KBM-7 (cell line): ENCODE results near the gene DTX3.

Experiments used
- DNase-seq: peaks from one replicate; pipeline ENCODE4 v3.0.0-alpha.2; 2015
- in situ Hi-C: fragments of 300-500 bp; cut with MboI; formaldehyde crosslinking; loops from 2 replicates; pipeline ENCODE4 v1.14.3; 2020; ENCODE audit warnings: low sequenced_read_pairs, low pct_unique_long_range_greater_than_20kb, mixed read lengths

DTX3 gene

DNA sequence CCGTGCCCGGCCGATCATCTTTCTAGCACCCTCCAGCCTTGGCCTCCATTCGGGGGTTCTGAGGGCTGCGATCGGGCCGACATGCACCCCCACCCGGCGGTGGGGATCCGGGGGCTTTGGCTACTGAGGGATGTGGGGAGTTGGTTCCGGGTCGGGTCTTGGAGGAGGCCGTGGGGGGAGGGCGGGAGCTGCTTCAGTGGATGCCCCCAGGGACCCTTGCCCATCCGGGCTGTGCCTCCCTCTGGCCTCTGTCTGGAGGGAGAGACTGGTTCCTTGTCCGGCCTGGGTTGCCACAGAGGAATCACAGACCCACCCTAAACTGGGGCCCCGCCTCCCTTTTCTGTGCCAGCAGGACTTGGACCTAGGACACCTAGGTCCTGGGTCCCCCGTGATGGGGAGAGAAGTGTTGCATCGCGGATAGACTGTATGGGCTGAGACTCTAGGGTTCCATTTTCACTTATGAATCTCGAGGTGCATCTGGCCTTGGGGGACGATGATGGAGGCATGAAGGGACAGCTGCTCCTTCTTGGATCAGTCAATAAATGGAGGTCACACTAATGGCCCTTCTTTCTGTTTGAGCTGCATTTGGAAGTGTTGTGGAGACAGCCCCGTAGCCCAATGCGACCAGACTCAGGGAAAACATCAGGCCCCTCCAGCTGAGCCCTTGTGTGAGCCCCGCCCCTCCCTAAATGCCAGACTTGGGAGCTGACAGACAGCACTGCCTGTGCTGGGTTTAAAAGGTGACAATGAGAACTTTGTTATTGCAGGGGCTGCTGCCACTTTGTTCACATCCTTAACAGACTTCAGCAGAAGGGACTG, 577 bp downstream of the DTX3 start:
- no peak for DNase-seq
- in situ Hi-C loops = no loop called here

DNA sequence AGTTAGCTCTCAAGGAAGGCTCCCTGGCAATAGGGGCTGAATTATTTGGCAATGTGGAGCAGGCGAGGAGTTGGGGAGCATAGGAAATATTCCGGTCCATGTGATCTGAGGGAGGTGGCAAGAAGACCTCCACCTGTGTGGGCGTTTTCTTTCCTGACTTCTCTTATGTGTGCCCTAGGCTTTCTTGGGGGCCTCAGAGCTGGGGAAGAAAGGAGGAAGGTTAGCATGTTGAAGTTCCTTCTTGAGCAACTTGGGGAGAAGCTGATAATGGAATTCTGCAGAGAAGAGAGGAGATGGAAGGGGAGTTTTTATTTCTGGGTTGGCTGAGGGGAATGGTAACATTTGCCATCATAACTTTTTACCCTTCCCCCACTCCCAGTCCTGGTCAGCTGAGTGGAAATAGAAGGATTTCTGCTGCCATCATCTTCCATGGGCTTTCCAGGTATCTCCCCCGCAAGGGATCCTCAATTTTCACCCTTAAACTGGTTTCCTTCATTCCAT, 1.2 kb downstream of the DTX3 start:
- in situ Hi-C loops = no loop called here
- no peak for DNase-seq

DNA sequence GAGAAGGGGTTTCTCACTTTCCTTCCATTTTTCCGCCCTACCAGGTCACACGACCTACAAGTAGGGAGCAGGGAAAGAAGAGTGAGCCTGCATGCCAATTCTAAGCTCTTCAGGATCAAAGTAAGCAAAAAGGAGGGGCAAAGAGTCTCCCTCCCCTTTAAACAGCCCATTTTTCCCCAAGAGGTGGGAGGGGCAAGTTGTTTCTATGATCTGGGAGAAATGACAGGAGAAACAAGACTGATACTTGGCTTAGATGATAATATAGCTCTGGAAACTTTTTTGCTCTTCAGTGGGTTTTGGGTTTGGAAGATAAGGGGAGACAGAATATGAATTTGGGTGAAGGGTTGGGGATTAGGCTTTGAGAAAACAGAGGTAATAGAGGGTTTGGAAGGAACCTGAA, 1.8 kb downstream of the DTX3 start:
- in situ Hi-C loops = no loop called here
- DNase-seq = no peak

DNA sequence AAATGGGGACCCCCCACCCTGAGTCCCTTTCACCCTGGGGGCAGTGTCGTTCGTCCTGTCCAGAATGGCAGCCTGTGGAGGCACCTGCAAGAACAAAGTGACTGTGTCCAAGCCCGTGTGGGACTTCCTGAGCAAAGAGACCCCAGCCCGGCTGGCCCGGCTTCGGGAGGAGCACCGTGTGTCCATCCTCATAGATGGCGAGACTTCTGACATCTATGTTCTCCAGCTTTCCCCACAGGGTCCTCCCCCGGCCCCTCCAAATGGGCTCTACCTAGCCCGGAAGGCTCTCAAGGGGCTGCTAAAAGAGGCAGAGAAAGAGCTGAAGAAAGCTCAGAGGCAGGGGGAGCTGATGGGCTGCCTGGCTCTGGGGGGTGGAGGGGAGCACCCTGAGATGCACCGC, 2.2 kb downstream of the DTX3 start:
- in situ Hi-C loops = no loop called here
- DNase-seq = no peak

DNA sequence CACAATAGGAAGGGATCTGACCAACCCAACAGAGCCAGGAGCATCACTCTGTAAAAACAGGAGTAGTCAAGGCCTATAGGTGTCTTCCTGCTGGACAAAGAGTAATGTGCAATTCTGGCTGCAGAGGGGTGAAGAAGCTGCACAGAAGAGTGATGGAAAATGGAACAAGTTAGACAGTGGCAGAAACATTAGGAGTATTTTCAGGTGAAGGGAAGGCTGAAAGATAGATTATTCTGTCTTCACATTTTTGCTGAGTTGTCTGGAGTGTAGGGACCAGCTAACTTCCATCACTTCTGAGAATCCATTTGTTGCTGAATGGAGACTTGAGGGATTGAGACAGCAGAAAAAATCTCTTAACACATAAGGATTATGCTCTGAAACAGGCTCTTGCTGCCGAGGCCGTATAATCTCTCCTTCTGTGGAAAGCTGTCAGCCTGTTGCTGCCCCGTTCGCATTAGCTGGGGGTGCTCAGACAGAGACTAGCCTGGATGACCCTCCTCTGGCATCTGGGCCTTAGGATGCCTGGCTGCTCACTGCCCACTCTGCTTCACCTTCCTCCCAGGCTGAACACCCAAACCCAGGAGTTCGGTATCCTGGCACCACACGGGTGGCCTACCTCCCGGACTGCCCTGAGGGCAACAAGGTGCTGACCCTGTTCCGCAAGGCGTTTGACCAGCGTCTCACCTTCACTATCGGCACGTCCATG, 3.5 kb downstream of the DTX3 start:
- in situ Hi-C loops = no loop called here

DNA sequence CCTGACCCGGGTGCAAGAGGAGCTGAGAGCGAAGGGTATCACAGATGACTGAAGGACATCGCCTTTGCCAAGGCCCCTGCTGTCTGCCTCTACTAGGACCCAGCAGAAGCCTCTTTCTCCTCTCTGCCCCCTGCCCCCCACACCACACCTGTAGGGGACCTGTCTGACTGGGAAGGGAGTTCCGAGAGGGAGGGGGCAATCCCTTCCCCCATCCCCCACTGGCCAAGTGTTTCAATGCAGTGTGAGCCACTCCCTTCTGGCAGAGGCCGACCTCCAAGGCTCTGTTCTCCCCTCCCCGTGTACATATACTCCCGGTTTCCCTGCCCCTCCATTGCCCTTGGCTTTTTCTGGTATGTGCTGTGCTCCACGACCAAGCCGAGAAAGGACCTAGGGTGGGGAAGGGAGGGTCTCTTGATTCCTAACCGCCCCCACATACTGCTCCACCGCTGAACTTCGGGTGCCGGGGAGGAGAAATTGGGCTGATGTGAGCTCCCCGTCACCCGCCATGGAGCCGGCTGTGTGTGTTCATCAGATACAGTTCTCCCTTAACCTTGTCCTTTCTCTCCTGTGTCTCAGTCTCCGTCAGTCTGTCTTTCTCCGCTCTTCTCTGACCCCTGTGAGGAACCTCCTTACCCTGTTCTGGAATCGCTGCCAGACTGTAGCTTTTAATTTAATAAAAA, 4.6 kb downstream of the DTX3 start:
- DNase-seq = no peak
- in situ Hi-C loops = no loop called here

More for the DNA sequence above, 3.5 kb downstream of the DTX3 start:
- DNase-seq = no peak

DNA sequence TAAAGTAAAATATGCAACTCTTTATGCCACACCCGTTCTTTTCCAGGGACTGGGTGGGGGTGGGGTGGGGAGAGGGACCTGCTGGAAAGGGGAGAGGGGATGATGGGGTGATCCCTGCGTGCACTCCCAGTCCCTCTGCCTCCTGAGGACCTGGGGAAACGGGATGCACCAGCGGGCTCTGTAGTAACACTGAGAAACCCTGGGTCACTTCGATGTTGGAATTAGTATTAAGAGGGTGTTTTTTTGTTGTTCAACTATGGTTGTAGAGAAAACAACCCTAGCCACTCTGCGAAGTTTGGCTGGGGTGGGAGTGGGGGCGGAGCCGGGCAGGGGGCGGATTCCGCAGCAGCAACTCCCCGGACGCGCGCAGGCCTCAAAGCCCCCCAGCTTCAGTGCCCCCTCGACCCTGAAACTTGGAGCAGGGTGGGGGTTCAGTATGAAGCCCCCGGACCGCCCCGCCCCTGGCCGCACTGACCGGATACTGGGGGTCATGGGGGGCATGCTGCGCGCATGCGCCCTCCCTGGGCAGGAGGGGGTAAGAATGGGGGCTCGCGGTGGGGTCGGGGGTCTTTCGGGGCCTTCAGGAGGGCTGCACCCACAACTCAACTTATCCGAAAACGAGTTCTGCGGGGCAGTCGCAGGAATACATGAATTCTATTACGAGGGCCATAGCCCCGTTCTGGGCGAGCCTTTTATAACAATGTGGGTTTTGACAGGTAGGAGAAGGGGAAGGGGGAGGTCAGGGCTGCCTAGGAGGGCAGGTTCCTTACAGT, 5.3 kb downstream of the DTX3 start:
- no peak for DNase-seq
- in situ Hi-C loops = no loop called here

DNA sequence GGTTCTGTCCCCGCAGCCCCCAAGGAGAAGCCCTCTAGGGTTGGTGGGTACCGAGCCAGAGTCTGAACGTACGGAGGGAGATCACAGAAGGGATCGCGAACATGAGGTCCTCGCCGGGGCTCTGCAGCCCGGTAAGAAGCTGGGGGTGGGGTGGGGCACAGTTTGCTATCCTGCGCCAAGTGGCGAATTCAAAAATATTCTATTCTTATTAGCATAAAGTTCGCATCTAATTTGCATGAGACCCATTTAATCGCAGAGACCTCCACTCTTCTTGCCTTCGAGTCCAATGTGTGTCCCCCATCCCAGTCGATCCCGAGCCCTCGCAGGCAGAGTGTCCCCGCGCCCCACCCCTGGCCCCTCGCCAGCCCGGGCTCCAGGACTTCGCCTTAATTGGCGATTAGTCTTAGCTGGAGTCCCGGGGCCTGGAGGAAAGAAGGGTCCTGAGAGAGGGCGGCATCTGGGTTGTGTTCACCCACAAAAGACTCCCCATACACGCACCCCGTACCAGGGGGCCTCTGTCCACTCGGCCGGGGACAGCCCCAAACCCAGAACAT, 6.0 kb downstream of the DTX3 start:
- in situ Hi-C loops = no loop called here
- no peak for DNase-seq

DNA sequence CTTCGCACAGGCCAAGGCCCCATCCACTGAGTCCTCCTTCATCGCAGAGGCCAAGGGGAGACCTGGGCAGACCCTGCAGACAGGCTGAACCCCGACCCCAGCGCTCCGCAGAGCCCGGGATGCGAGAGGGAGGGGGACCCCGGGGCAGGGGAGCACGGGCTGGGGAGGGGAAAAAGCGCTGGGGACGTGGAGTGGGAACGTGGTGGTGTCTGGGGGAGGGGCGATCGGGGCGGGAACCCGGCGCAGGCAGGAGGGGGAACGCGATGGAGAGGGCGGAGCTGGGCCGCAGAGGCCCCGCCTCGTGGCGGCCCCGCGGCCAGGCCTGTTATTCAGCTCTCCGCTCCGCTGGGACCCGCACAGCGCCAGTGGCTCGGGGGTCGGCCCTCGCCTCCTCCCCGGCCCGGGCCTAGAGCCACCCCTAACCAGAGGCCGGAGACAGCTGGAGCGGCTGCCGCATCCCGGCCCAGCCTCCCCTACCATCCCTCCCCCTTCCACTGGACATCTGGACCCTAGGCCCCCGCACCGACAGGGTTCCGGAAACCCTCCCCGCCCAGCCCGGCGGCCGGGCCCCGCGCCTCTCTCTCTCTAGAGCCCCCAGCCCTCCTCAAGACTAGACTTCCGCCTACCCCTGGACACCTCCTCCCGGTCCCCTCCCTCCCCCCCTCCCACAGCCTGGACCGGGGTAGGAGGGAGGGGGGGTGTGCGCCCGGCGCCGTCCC, 6.6 kb downstream of the DTX3 start, which contains the start of gene ARHGEF25:
Gene ARHGEF25, plus strand, starts transcription at position 328 of the 719 bp plus-strand sequence. CDS start 460 bp downstream, outside the sequence.
- peak; percentile 57 for DNase-seq
- in situ Hi-C loops = no loop called here

DNA sequence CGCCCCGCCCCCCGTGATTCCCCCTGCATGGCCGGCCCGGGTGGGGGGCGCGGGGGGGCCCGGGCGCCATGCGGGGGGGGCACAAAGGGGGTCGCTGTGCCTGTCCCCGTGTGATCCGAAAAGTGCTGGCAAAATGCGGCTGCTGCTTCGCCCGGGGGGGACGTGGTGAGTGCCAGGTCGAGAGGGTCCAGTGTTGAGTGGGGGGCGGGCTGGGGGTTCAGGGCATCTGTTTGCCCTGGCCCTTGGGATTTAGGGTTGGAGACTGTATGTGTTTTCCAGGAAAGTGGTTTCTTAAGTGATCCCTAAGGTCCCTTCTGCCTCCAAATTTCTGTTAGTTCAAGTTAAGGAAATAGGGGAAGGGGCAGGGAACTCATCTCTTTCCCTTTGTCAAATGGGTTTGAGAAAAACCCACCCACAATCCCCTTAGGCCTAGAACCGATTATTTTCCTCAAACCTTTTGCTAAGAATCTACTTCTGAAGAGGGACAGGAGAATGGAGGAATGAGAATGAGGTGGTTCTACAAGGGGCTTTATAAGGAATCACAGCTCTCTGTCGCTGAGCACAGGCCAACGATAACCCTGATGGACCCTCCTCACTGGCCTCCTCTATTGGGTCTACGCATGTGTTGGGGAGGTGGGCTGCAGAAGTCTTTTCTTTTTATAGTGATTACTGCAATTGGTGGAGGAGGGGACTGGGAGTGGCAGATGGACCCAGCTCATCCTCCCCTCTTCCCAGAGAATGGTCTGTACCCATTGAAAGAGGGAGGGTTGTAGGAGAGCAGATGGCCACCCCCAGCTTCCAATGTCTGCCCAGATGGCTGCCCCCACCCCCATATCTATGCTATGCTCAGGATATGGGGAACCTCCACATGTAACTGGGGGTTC, 7.4 kb downstream of the DTX3 start:
- in situ Hi-C loops = no loop called here
- no peak for DNase-seq

DNA sequence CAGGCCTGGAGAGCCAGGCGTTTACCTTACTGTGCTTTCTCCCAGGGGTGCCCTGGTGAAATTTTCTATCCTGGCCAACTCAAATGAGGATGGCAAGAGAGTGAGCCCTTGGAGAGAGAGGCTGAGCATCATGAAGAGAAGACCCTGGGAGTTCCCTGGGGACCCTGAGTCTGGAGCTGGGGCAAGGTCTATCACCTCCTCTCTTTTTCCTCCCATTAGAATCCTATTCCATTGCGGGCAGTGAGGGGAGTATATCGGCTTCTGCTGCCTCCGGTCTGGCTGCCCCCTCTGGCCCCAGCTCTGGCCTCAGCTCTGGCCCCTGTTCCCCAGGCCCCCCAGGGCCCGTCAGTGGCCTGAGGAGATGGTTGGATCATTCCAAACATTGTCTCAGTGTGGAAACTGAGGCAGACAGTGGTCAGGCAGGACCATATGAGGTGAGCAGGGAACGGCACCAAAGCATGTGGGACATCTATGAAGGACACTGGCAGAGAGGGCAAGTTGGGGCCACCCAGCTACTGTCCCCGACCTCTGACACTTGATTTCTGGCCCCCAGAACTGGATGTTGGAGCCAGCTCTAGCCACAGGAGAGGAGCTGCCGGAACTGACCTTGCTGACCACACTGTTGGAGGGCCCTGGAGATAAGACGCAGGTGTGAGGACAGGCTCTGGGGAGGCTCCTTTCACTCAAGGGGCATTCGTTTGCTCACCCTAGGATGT, 8.2 kb downstream of the DTX3 start:
- DNase-seq = no peak
- in situ Hi-C loops = no loop called here

DNA sequence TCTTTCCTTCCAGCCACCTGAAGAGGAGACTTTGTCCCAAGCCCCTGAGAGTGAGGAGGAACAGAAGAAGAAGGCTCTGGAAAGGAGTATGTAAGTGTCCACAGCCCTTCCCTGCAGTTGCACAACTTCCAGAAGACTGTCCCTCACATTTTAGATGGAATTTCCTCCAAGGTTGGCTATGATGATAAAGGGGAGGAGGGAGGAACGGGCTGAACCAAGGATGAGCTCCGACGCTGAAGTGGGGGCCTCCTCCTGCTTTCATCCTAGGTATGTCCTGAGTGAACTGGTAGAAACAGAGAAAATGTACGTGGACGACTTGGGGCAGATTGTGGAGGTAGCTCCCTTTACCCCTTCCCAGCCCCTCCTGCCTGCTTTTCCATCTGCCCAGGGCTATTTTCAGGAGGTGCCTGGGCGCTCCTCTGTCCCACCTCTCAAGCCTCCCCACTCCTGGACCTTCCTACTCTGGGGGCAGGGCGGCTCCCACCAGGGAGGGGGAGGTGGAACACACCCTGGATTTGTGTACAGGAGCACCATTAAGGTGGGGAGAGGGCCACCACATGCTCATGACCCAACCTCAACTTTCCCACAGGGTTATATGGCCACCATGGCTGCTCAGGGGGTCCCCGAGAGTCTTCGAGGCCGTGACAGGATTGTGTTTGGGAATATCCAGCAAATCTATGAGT, 8.9 kb downstream of the DTX3 start:
- in situ Hi-C loops = no loop called here
- no peak for DNase-seq

DNA sequence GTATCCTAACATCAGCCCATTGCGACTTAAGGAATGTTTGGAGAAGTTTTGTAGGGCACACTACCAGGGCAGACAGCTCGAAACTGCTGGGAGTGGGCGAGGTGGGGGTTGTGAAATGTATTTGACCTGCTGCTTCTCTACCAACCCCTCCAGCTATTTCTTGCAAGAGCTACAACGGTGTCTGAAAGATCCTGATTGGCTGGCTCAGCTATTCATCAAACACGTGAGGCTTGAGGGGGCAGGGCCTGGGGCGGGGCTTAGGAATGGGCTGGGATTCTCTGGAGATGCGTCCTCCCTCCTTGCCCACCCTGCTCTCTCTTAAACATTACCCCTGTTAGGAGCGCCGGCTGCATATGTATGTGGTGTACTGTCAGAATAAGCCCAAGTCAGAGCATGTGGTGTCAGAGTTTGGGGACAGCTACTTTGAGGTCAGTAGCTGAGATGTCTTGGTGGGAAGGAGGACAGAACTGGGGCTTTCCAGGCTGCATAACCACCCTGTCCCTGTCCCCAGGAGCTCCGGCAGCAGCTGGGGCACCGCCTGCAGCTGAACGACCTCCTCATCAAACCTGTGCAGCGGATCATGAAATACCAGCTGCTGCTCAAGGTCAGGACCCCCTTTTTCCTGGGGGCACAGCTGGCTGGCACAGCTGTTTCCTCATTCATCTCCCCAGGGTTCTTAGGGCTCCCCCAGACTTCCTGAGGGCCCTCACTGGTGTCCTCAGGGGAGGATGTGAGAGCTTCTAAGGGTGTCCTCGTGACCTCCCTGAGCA, 9.7 kb downstream of the DTX3 start:
- DNase-seq = no peak
- in situ Hi-C loops = no loop called here

DNA sequence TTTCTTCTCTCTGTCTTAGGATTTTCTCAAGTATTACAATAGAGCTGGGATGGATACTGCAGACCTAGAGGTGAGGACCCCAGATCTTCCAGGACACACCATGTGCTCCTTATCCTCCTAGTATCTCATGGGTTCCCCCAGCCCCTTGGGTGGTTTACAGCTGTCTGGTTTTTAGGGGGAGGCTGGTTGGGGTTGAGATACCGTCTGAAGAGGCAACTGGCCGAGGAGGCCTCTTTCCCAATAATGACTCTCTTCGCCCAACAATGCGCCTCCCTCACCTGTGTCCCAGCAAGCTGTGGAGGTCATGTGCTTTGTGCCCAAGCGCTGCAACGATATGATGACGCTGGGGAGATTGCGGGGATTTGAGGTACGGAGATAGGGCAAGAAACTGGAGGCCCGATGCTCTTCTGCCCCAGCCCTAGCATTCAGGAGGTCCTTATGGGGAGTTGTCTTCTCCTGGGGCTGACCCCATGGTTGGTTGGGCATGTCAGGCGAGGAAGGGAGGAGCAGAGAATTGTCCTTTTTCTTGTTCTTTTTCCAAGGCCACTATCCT, 10.4 kb downstream of the DTX3 start:
- in situ Hi-C loops = no loop called here
- DNase-seq = no peak

DNA sequence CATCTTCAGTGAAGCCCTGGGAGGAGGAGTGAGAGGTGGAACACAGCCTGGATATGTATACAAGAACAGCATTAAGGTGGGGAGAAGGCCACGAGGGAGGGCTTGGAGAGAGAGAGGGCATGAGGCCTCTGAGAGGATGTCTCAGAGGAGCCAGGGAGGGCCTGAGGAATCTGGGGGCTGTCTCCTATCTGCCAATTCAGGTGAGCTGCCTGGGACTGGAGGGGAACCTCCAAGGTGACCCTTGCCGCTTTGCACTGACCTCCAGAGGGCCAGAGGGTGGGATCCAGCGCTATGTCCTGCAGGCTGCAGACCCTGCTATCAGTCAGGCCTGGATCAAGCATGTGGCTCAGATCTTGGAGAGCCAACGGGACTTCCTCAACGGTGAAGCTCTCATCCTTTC, 11.0 kb downstream of the DTX3 start:
- DNase-seq = no peak
- in situ Hi-C loops = no loop called here
